HEK293 (cell line): ENCODE results near the gene WDHD1.

ENCODE experiments used
- BCL11A ChIP-seq: fragments of 450-650 bp; formaldehyde crosslinking; IDR thresholded peaks from 2 replicates; pipeline ENCODE4 v1.5.1; 2016; ENCODE audit warnings: low read depth, missing biosample characterization, missing genetic modification characterization
- BCL6B ChIP-seq: fragments of 450-650 bp; formaldehyde crosslinking; IDR thresholded peaks from 2 replicates; pipeline ENCODE4 v1.5.1; 2017; ENCODE audit warnings: missing biosample characterization, missing genetic modification characterization
- ZBTB1 ChIP-seq: fragments of 450-650 bp; formaldehyde crosslinking; IDR thresholded peaks from 2 replicates; pipeline ENCODE4 v1.5.1; 2016; ENCODE audit warnings: missing biosample characterization, missing genetic modification characterization
- ZFP37 ChIP-seq: fragments of 450-650 bp; formaldehyde crosslinking; IDR thresholded peaks from 2 replicates; pipeline ENCODE4 v1.5.1; 2016; ENCODE audit warnings: missing biosample characterization, missing genetic modification characterization
- ZNF248 ChIP-seq: fragments of 450-650 bp; formaldehyde crosslinking; IDR thresholded peaks from 2 replicates; pipeline ENCODE4 v1.5.1; 2017; ENCODE audit warnings: missing biosample characterization, missing genetic modification characterization
- ZNF335 ChIP-seq: fragments of 450-650 bp; formaldehyde crosslinking; conservative IDR thresholded peaks from 2 replicates; pipeline ENCODE4 v1.5.1; 2016; ENCODE audit warnings: missing biosample characterization, missing genetic modification characterization

- TF ChIP-seq ZBTB1 (tag by site-specific recombination) (no peak), ZNF248 (tag by site-specific recombination) (no peak), BCL6B (tag by site-specific recombination) (no peak), ZNF335 (tag by site-specific recombination) (no peak), ZFP37 (no peak), BCL11A (no peak)
Observed at GRCh38 chr14:55025948-55026347, 951 bp downstream of the WDHD1 start.
